B cell (primary cell): ENCODE results near the gene RNF223.

Experiments used
- CTCF ChIP-seq: fragments of 200-600 bp; IDR thresholded peaks from one replicate; pipeline ENCODE4 v1.8.0; 2022; ENCODE audit warnings: antibody characterized with exemption, mild to moderate bottlenecking
- EZH2 ChIP-seq: IDR thresholded peaks from 2 replicates; pipeline ENCODE4 v1.6.1; 2012; ENCODE audit warnings: borderline replicate concordance, low read depth, mild to moderate bottlenecking, moderate library complexity, low read length; ENCODE audit not compliant: insufficient read depth, poor library complexity, severe bottlenecking

GRCh38 chr1:1109743-1110142, 35.6 kb upstream of the RNF223 start:
- TF ChIP-seq CTCF, result no peak
- no peak for TF ChIP-seq EZH2
